GM11168 (cell line): ENCODE data around the gene KCTD20.
"Not testable (repeated sequence)": the region's sequence is repeated elsewhere in the genome, so short reads cannot be mapped to it uniquely, and the experiment has no call there.

Source experiments
- in situ Hi-C: fragments of 300-500 bp; cut with MboI; formaldehyde crosslinking; loops from one replicate; pipeline ENCODE4 v1.12.0; 2022; ENCODE audit warnings: low sequenced_read_pairs; ENCODE audit not compliant: unreplicated experiment

KCTD20 gene

DNA sequence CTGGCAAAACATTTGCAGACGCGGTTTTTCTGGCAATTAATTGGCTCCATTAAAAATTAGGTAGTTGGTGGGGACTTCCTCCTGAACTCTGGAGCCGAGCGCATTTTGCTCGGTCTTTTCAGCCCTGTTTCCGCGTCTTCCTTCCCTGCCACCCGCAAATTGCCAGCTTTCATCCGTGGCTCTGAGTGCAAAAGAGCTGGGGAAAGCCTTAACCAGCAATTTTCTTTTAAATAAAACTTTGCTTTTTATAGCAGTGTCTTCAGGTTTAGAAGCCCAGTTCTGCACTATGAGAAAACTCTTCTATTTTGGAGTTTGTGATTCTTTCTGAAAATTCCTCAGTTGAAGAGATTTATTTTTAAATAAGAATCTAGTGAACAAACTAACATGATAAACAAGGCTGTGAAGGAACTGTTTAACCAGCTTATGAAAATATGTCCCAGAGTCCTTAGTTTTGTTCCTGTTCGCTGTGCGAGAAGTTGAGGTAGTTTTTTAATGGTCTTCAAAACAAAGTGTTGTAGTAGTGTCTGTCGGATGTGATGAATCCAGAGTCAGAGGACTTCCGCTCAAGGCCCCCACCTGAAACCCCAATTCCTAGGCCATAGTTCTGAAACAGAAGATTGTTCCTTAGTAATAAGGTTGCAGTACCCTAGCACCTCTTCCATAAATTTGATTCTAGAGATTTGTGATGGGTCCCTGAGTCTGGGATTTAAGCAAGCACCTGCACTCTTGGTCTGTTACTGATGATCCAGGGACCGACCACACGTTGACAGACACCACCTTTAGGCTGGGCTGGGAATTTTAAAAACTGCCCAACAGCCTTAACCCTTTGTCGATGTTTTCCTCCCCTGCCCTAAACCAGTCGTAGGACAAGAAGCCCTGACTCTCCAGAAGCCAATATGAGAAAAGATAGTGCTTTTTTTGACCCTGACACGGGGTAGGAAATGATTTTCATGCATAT, 950 bp downstream of the KCTD20 start:
- in situ Hi-C loops: no loop called here

DNA sequence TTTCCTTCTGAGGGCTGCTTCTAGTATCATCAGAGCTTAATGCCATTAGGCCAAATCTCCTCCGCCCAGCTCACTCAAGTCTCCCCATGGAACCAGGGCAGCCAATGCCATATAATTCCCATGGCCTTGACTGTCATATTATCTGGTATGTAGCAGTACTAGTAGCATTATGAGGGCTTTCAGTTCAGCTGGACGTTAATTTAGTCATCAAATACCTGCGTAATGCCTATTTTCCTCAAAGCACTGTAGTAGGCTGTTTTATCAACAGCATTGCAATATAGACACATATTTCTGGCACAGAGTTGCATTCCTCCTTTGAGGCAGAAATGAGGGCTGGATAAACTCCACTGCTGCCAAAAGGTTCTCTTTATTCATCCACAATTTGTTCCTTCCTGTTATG, 1.7 kb downstream of the KCTD20 start:
- in situ Hi-C loops: no loop called here

DNA sequence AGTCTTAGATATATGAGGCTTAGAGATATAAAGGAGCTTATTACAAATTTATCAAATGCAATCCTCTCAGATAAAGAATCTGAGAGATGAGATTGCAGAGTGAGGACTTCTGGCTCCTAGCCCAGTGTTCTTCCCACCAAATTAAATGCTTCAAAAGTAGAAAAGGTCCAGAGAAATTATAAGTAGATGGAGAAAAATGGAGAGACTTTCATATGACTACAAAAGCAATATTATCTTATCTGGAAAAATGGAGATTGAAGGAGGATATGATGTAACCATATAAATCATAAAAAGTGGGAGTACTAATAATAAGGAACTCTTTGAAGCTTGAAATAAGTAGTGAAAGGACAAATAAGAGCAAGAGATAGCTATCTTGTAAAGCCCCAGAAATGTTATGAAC, 2.8 kb downstream of the KCTD20 start:
- in situ Hi-C loops: no loop called here

DNA sequence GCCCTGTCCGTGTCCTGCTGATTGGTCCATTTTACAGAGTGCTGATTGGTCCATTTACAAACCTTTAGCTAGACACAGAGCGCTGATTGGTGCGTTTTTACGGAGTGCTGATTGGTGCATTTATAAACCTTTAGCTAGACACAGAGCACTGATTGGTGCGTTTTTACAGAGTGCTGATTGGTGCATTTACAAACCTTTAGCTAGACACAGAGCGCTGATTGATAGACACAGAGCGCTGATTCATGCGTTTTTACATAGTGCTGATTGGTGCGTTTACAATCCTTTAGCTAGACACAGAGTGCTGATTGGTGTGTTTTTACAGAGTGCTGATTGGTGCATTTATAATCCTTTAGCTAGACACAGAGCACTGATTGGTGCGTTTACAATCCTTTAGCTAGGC, 6.4 kb downstream of the KCTD20 start:
- in situ Hi-C loops: not testable (repeated sequence)

DNA sequence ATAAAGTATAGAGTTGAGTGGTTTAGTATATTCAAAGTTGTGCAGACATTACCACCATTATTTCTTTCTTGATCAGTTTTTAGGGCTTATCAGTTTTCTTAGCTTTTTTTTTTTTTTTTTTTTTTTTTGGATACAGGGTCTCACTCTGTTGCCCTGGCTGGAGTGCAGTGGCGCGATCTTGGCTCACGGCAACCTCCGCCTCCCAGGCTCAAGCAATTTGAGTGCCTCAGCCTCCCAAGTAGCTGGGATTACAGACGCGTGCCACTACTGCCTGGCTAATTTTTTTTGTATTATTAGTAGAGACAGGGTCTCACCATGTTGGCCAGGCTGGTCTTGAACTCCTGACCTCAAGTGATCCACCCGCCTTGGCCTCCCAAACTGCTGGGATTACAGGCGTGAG, 10.1 kb downstream of the KCTD20 start:
- in situ Hi-C loops: not testable (repeated sequence)

DNA sequence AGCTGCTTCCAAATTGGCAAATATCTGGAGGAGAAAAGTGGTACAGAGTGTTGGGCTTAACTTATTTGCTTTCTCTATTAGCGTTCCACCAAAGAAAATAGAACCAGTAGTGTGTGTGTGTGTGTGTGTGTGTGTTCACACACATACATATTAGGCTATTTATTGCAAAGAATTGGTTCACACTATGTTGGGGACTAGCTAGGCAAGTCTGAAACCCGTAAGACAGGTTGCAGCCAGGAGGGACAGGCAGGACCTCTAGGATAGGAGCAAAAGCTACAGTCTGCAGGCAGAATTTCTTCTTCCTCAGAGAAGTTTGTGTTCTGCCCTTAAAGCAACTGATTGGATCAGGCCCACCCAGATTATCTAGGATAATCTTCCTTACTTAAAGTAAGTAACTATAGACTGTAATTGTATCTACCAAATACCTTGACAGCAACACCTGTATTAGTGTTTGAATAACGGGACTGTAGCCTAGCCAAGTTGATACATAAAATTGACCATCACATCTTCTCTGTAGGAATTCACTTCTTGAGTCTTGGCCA, 12.8 kb downstream of the KCTD20 start:
- in situ Hi-C loops: no loop called here

DNA sequence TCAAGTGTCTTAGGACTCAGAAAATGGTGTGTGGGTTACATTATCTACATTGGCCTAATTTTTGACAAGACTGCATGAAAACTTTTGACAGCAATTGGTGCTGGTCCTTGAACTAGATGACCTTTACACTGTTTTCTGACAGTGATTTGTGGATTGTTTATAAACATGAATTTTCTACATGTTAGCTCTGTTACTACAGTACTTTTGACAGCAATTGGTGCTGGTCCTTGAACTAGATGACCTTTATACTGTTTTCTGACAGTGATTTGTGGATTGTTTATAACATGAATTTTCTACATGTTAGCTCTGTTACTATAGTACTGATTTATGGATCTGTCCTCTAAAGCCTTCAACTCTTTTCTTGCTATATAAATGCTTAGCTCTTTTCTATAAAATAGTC, 16.7 kb downstream of the KCTD20 start:
- in situ Hi-C loops: no loop called here

DNA sequence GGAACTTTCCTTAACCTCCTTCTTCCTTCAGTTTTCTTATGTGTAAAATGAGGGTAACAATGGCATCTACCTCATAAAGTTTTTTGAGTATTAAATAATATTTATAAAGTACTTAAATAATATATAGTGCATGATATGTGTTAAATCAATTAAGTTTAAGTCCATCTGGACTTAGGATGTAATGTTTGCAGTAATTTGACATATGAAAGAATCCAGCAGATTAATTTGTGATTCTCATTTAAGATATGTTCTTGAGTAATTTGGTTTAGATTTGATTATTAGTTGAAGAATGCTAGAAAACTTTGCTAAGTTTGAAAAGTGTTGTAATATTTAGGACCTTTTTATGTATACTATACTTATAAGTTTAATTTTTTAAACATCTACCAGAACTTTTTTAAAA, 18.1 kb downstream of the KCTD20 start:
- in situ Hi-C loops: no loop called here

DNA sequence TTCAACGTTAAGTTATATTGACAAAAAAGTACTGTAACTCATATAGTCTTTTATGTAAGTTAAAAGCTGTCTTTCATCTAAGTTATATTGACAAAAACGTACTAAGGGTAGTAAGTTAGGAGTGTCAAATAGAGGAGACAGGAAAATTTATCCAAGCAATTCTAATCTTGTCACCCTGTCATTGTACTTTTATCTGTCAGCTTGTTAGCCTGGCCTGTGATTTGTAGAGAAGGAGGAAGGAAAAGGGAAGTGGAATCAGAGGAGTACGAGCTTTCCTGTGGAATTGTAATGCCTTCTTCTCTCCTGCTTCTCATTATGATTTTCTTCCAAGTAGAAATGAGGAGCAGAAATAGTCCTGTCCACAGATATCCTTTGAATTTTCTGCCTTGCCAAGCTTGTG, 18.8 kb downstream of the KCTD20 start:
- in situ Hi-C loops: no loop called here

DNA sequence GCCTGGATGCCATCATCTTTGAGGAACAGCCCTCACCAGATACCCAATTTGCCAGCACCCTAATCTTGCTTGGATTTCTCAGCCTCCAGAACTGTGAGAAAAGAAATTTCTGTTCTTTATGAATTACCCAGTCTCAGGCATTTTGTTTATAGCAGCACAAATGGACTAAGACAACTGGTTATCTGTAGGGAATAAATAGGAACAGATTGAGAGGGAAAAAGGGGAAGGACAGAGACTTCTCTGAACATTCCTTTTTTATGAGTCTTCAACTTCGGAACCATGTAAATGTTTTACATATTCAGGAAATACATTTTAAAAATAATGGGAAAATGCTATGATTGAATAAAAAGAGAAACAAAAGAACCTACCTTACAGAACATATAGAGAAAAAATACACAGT, 20.9 kb downstream of the KCTD20 start:
- in situ Hi-C loops: no loop called here

DNA sequence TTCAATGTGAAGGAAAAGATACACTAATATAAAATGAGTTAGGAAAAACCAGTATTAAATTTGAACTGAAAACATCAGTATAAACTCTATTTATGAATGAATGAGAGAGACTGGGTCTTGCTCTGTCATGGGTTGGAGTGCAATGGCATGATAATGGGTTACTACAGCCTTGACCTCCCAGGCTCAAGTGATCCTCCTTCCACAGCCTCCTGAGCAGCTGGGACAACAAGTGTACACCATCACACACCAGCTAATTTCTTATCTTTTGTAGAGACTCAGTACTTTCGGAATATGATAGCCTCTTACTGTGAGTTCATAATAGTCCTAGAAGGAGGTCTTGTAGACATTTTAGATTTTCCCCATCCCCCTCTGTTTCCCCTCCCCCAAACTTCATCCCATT, 21.4 kb downstream of the KCTD20 start:
- in situ Hi-C loops: no loop called here

DNA sequence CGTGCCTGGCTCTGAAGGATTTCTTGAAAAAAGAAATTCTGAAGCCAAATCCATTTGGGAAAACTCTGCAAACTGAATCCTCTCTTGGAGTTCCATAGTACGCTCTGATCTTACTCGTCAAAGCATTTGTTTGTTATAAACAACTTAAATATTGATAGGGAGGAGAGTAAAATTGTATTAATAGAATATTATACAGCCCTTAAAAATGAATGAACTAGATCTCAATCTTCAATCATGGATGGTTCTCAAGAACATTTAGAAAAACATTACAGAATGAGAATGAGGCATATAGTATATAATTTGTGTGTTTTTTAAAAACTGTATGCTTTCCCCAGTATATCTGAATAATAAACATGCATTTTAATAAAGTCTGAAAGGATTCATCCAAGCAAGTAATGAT, 24.8 kb downstream of the KCTD20 start:
- in situ Hi-C loops: no loop called here

DNA sequence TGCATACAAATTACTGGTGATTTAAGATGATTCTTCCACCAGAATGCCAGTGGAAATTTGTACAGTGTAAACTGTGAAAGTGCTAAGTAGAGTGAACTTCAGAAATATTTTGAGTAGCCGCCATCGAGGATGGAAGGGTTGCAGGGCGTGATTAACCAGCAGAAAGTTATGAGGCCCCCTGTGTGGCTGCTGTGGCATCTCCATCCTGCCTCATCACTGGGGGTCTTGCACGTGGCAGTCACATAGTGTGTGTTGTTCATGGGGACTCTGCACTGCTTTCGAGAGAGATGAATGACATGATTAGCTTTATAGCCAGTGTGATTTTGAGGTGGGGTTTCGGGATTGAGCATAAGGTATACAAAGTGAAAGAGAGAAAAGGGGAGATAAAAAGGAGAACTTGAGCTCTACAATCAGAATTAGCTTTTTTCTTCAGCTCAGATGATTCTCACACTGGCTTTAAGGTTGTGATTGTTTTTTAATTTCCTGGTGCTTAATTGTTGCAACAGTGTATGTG, 26.4 kb downstream of the KCTD20 start:
- in situ Hi-C loops: no loop called here

DNA sequence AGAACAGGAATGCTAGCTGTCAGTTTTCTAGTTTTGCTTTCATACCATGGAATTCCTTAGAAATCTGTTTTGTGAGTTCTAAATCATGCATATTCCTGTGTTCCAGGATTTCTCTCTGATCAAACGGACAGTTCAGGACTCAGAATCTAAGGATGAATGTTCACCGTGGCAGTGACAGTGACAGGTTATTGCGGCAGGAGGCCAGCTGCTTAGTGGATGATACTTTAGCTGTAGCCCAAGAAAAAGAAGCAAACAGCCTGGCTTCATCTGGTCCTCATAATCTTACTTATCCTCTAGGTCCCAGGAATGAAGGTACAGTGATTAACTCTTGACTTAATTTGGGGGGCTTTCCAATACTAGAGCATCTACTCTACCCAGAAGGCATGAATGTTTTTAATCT, 27.1 kb downstream of the KCTD20 start:
- in situ Hi-C loops: no loop called here

DNA sequence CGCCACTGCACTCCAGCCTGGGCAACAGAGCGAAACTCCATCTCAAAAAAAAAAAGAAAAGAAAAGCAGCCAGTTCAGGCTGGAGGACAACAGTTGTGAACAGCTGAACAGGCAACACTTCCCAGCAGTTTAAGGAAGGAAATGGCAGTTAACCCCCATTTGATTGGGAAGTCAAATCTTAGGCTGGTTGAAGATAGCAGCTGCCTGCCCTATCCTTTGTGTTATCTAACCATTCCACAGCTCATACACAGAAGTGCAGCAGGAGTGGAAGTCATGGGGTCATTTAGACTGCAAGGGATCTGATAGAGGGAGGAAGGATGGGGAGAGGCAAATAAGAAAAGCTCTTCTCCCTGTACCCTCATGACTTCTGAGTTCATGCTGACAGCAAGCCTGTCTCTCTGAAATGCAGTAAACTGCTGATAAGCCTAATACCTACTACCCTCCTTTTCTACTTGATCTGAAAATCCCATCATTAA, 35.3 kb downstream of the KCTD20 start:
- in situ Hi-C loops: no loop called here

DNA sequence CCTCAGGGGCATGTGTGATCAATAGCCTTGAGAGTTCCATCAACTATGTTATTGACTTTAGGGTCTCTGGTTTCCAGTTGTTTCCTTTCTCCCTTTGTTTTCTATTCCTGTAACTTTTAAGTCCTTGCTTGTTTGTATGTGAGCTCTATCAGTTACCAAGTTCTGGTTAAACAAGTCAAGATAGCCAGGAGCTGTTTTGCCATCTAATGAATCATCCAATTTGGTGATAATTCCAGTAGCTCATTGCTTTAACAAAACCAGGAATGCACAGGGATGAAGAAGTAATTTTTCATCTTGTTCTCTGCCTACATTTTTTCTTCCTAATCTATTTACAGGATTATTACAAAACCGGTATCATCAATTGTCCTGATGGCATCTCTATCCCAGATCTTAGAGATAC, 36.5 kb downstream of the KCTD20 start:
- in situ Hi-C loops: no loop called here

DNA sequence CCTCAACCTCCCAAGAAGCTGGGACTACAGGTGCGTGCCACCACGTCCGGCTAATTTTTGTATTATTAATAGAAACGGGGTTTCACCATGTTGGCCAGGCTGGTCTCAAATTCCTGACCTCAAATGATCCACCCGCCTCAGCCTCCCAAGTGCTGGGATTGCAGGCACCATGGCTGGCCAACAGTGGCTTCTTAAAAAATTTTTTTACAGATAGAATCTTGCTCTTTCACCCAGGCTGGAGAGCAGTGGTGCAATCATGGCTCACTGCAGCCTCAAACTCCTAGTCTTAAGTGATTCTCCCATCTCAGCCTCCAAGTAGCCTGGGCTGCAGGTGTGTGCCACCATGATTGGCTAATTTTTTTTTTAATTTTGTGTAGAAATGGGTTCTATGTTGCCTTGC, 40.5 kb downstream of the KCTD20 start:
- in situ Hi-C loops: not testable (repeated sequence)

DNA sequence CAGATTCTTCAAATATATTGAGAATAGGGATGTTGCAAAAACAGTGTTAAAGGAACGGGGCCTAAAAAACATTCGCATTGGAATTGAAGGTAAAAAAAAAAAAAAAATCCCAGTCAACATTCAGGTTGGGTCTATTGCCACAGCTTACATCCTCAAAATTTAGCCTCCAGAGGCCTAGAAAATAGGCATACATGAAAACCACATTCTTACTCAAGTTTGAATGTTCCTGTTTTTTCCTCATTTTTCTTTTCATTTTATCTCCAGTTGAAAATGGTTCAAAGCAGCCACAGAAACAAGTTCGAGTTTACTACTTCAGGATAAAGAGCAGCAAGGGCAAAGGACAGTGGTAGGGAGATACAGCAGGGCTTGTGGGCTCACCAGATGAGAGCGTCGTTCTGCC, 41.9 kb downstream of the KCTD20 start:
- in situ Hi-C loops: no loop called here

DNA sequence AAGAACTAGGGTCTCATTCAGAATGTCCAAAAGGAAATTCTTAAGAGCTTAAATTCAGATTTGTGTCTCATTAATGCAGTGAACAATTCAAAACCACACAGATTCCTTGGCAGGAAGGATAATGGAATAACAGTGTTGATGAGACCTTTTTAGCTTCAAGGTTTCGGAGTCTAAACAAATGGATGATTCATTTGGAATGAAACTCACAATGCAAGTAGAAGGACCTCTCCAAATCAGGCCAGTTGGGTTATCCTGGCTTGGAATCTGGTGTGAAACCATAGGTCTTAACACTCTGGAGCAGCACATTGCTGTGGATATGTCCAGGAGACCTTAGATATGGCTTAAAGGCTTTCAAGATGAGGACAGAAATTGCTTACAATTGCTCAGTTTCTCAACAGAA, 44.9 kb downstream of the KCTD20 start:
- in situ Hi-C loops: no loop called here

DNA sequence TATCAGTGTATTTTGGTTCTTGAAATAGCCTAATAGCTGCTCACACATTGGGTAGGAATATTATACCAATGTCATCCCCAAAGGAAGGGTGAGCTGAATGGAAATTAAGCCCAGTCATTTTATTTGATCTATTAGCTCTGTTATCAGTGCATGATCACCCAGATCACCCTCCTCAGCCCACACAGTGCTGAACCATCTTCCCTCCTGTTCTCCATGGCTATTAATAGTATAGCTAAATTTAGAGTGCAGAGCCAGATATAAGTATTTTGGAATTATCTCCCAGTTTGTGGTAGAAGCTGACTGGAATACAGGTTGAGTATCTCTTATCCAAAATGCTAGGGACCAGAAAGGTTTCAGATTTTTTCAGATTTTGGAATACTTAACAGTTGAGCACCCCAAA, 45.4 kb downstream of the KCTD20 start:
- in situ Hi-C loops: no loop called here

DNA sequence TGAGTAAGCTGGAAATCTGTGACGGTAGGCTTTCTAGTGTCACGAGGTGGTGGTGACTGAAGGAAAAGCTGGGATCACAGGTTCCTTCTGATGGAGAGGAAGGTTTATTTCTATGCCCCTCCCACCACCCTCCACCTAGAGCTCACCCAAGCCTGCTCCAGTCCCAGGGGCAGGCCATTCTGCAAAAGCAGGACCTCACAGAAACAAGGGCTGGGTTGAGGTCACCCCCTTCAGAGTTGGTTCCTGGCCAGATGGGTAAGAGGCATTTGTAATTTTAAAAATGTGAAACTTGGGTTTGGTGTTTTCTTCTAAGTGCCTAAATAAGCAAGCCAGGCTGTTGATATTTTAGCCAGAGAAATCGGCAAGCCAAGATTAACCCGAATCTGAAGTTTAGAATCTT, 46.6 kb downstream of the KCTD20 start:
- in situ Hi-C loops: no loop called here
